H9 (cell line): ENCODE data around the gene ABCC2. TPM values are rescaled to one million over a fixed set of nuclear protein-coding genes. Genes with fewer than 3 reads are reported as not detected.

Experiments
- DNase-seq: peaks from one replicate; pipeline ENCODE4 v3.0.0-alpha.2; 2017
- H2AFZ ChIP-seq: one replicate; pipeline ENCODE4 v1.6.1; 2013; ENCODE audit warnings: mild to moderate bottlenecking, low read length, control low read depth, moderate library complexity
- H2AK5ac ChIP-seq: 2 replicates; pipeline ENCODE4 v1.6.1; 2013; ENCODE audit warnings: low read length, control low read depth, mixed read lengths; ENCODE audit not compliant: insufficient read length
- H2BK120ac ChIP-seq: one replicate; pipeline ENCODE4 v1.6.1; 2013; ENCODE audit warnings: low read depth, mild to moderate bottlenecking, low read length, control low read depth, inconsistent platforms; ENCODE audit not compliant: poor library complexity, severe bottlenecking
- H2BK12ac ChIP-seq: 2 replicates; pipeline ENCODE4 v1.6.1; 2013; ENCODE audit warnings: low read length, control low read depth, mixed read lengths, low read depth; ENCODE audit not compliant: insufficient read length
- H2BK15ac ChIP-seq: 2 replicates; pipeline ENCODE4 v1.6.1; 2013; ENCODE audit warnings: low read depth, low read length, control low read depth
- H2BK20ac ChIP-seq: one replicate; pipeline ENCODE4 v1.6.1; 2013; ENCODE audit warnings: low read depth, mild to moderate bottlenecking, low read length, control low read depth, inconsistent platforms; ENCODE audit not compliant: poor library complexity, severe bottlenecking
- H2BK5ac ChIP-seq: 2 replicates; pipeline ENCODE4 v1.6.1; 2013; ENCODE audit warnings: low read length, control low read depth, mixed read lengths; ENCODE audit not compliant: insufficient read length
- H3K14ac ChIP-seq: 2 replicates; pipeline ENCODE4 v1.6.1; 2013; ENCODE audit warnings: low read length, control low read depth; ENCODE audit not compliant: insufficient read depth
- H3K18ac ChIP-seq: 2 replicates; pipeline ENCODE4 v1.6.1; 2013; ENCODE audit warnings: low read depth, mild to moderate bottlenecking, mixed read lengths, low read length, control low read depth; ENCODE audit not compliant: insufficient read length
- H3K23ac ChIP-seq: 2 replicates; pipeline ENCODE4 v1.6.1; 2013; ENCODE audit warnings: low read length, control low read depth, mixed read lengths, low read depth; ENCODE audit not compliant: insufficient read length
- H3K23me2 ChIP-seq: 2 replicates; pipeline ENCODE4 v1.6.1; 2013; ENCODE audit warnings: low read depth, mild to moderate bottlenecking, mixed read lengths, low read length, control low read depth; ENCODE audit not compliant: insufficient read length, poor library complexity, severe bottlenecking
- H3K27ac ChIP-seq: 2 replicates; pipeline ENCODE4 v1.5.1; 2013; ENCODE audit warnings: low read length, control low read depth, mixed read lengths, low read depth; ENCODE audit not compliant: insufficient read length
- H3K27me3 ChIP-seq: 2 replicates; pipeline ENCODE4 v1.6.1; 2013; ENCODE audit warnings: low read length, control low read depth, inconsistent platforms; ENCODE audit not compliant: insufficient read depth
- H3K4ac ChIP-seq: 2 replicates; pipeline ENCODE4 v1.6.1; 2013; ENCODE audit warnings: low read depth, mild to moderate bottlenecking, control low read depth, inconsistent platforms, low read length, moderate library complexity
- H3K4me1 ChIP-seq: 2 replicates; pipeline ENCODE4 v1.6.1; 2013; ENCODE audit warnings: low read length, control low read depth, inconsistent platforms; ENCODE audit not compliant: insufficient read depth
- H3K4me2 ChIP-seq: 2 replicates; pipeline ENCODE4 v1.6.1; 2013; ENCODE audit warnings: low read length, control low read depth, mixed read lengths; ENCODE audit not compliant: insufficient read length, insufficient read depth
- H3K56ac ChIP-seq: 2 replicates; pipeline ENCODE4 v1.6.1; 2013; ENCODE audit warnings: low read depth, mild to moderate bottlenecking, mixed read lengths, low read length, control low read depth; ENCODE audit not compliant: insufficient read length
- H3K79me1 ChIP-seq: 2 replicates; pipeline ENCODE4 v1.6.1; 2013; ENCODE audit warnings: low read depth, mild to moderate bottlenecking, moderate library complexity, low read length, control low read depth, inconsistent platforms; ENCODE audit not compliant: insufficient read depth, poor library complexity, severe bottlenecking
- H3K79me2 ChIP-seq: 2 replicates; pipeline ENCODE4 v1.6.1; 2013; ENCODE audit warnings: low read length, control low read depth, inconsistent platforms; ENCODE audit not compliant: insufficient read depth
- H3K9ac ChIP-seq: 2 replicates; pipeline ENCODE4 v1.6.1; 2013; ENCODE audit warnings: low read length, control low read depth, mixed read lengths; ENCODE audit not compliant: insufficient read length; ENCODE audit errors: extremely low read depth
- H3K9me3 ChIP-seq: one replicate; pipeline ENCODE4 v1.6.1; 2013; ENCODE audit warnings: low read depth, low read length, inconsistent platforms; ENCODE audit not compliant: control insufficient read depth
- H3T11ph ChIP-seq: one replicate; pipeline ENCODE4 v1.6.1; 2013; ENCODE audit warnings: mild to moderate bottlenecking, low read length, control low read depth, inconsistent platforms
- H4K20me1 ChIP-seq: one replicate; pipeline ENCODE4 v1.6.1; 2013; ENCODE audit not compliant: control insufficient read depth, insufficient read length, insufficient read depth
- H4K5ac ChIP-seq: 2 replicates; pipeline ENCODE4 v1.6.1; 2013; ENCODE audit warnings: low read depth, mild to moderate bottlenecking, mixed read lengths, low read length, control low read depth; ENCODE audit not compliant: insufficient read length
- H4K8ac ChIP-seq: replicated peaks from 2 replicates; pipeline ENCODE4 v1.6.1; 2013; ENCODE audit warnings: low read length, control low read depth, mixed read lengths, low read depth; ENCODE audit not compliant: insufficient read length
- H4K91ac ChIP-seq: 2 replicates; pipeline ENCODE4 v1.6.1; 2013; ENCODE audit warnings: low read depth, mild to moderate bottlenecking, moderate library complexity, mixed read lengths, low read length, control low read depth; ENCODE audit not compliant: insufficient read length
- H3K27ac Mint-ChIP-seq, 3 experiments: 2 replicates in 2 of 3; 3 replicates in 1 of 3; pipeline ENCODE4 v1.8.0; 2020 to 2021; ENCODE audit warnings: mixed read lengths in 3 of 3, mild to moderate bottlenecking in 1 of 3, moderate library complexity in 1 of 3
- H3K27me3 Mint-ChIP-seq: 2 replicates; pipeline ENCODE4 v1.8.0; 2021; ENCODE audit warnings: low read depth, mild to moderate bottlenecking, moderate library complexity, mixed read lengths
- H3K36me3 Mint-ChIP-seq, 3 experiments: 2 replicates in 2 of 3; 3 replicates in 1 of 3; pipeline ENCODE4 v1.8.0; 2020 to 2021; ENCODE audit warnings: low read depth in 3 of 3, mixed read lengths in 3 of 3; ENCODE audit not compliant: insufficient read depth in 1 of 3
- H3K4me1 Mint-ChIP-seq, 2 experiments: 2 replicates each; pipeline ENCODE4 v1.8.0; 2020; ENCODE audit warnings: mixed read lengths in 2 of 2
- H3K4me3 Mint-ChIP-seq, 2 experiments: 2 replicates in 1 of 2; 3 replicates in 1 of 2; pipeline ENCODE4 v1.8.0; 2020 to 2021; ENCODE audit warnings: mild to moderate bottlenecking in 2 of 2, mixed read lengths in 2 of 2, moderate library complexity in 1 of 2
- H3K9me3 Mint-ChIP-seq, 2 experiments: 2 replicates in 1 of 2; 3 replicates in 1 of 2; pipeline ENCODE4 v1.8.0; 2020; ENCODE audit warnings: mild to moderate bottlenecking in 2 of 2, mixed read lengths in 2 of 2, moderate library complexity in 1 of 2
- WGBS: extraction: QIAGEN DNeasy Blood & Tissue Kit; methylation state at CpG from one replicate; pipeline ENCODE4 v1.1.7; 2013; ENCODE audit warnings: missing lambda C conversion rate, low lambda C conversion rate, mixed read lengths; ENCODE audit not compliant: insufficient read length; ENCODE audit errors: extremely low coverage; 5-methylcytosine and 5-hydroxymethylcytosine counted together
- total RNA-seq: library from RNA; stranded (reverse); gene quantifications from 2 replicates; pipeline ENCODE4 v1.2.1, GENCODE V29; 2021
- TF ChIP-seq, protein P1 (sequence below): fragments of 200-600 bp; sonication (generic); conservative IDR thresholded peaks from 3 replicates; pipeline ENCODE4 v1.8.0; 2021; ENCODE audit warnings: antibody characterized with exemption, mild to moderate bottlenecking

The ABCC2 gene
- total RNA-seq, 1 experiment from 2014 or later: 0.68 TPM

- H2BK12ac ChIP-seq: no peak overlapping the region
- TF ChIP-seq, protein P1, sequence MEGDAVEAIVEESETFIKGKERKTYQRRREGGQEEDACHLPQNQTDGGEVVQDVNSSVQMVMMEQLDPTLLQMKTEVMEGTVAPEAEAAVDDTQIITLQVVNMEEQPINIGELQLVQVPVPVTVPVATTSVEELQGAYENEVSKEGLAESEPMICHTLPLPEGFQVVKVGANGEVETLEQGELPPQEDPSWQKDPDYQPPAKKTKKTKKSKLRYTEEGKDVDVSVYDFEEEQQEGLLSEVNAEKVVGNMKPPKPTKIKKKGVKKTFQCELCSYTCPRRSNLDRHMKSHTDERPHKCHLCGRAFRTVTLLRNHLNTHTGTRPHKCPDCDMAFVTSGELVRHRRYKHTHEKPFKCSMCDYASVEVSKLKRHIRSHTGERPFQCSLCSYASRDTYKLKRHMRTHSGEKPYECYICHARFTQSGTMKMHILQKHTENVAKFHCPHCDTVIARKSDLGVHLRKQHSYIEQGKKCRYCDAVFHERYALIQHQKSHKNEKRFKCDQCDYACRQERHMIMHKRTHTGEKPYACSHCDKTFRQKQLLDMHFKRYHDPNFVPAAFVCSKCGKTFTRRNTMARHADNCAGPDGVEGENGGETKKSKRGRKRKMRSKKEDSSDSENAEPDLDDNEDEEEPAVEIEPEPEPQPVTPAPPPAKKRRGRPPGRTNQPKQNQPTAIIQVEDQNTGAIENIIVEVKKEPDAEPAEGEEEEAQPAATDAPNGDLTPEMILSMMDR: no peak
- H3K18ac ChIP-seq: no peak overlapping the region
- no peaks in the 10 kb centered on the region for H3K9me3 ChIP-seq
- DNase-seq: no peak
- no peaks in the 10 kb centered on the region for H3K23me2 ChIP-seq
- H3K79me1 ChIP-seq: no peaks in the 10 kb centered on the region
- no peaks in the 10 kb centered on the region for H3K9me3 Mint-ChIP-seq
- no peak overlapping the region; a peak in 1 of 7 replicates for H3K27ac Mint-ChIP-seq
- H3K27ac ChIP-seq: no peak overlapping the region
- no peak overlapping the region for H3K23ac ChIP-seq
- no peak overlapping the region for H3K4me3 Mint-ChIP-seq
- no peak overlapping the region for H3T11ph ChIP-seq
- H4K20me1 ChIP-seq: no peaks in the 10 kb centered on the region
- no peak overlapping the region for H3K56ac ChIP-seq
- no CpG with 5 or more reads among the region's 2 CpGs for WGBS
- H3K4ac ChIP-seq: no peak overlapping the region
- H3K27me3 ChIP-seq: no peaks in the 10 kb centered on the region
- H2AFZ ChIP-seq: no peak overlapping the region
- no peak overlapping the region for H3K4me2 ChIP-seq
- no peak overlapping the region for H3K14ac ChIP-seq
- no peak overlapping the region for H2BK15ac ChIP-seq
- peaks cover 9 to 62% (median 55%) of the 10 kb centered on the region in 3 experiments; a peak in 6 of 7 replicates for H3K36me3 Mint-ChIP-seq
- H2AK5ac ChIP-seq: no peak overlapping the region
- H3K79me2 ChIP-seq: no peaks in the 10 kb centered on the region
- H2BK5ac ChIP-seq: no peak overlapping the region
- no peaks in the 10 kb centered on the region for H3K27me3 Mint-ChIP-seq
- H3K4me1 Mint-ChIP-seq: no peaks in the 10 kb centered on the region
- no peak overlapping the region for H3K9ac ChIP-seq
- no peaks in the 10 kb centered on the region for H3K4me1 ChIP-seq
- no peak overlapping the region for H4K5ac ChIP-seq
- no peak overlapping the region for H2BK120ac ChIP-seq
- H2BK20ac ChIP-seq: no peak overlapping the region
- H4K91ac ChIP-seq: no peak overlapping the region
- H4K8ac ChIP-seq: no peak overlapping the region
Measured at GRCh38 chr10:99748823-99749451, 33.5 kb upstream of the ABCC2 start.
